PFSK-1 (cell line): Measurements from ENCODE around the gene FBH1.

Experiments
- REST ChIP-seq, 2 experiments: IDR thresholded peaks; 2 replicates each; pipeline versions ENCODE4 v1.6.1 to v1.8.0; 2011 to 2012; ENCODE audit warnings: low read depth in 2 of 2, low read length in 2 of 2, control low read depth in 1 of 2, inconsistent platforms in 1 of 2, mild to moderate bottlenecking in 1 of 2, moderate library complexity in 1 of 2; ENCODE audit not compliant: insufficient read depth in 1 of 2
- SIN3A ChIP-seq: IDR thresholded peaks from 2 replicates; pipeline ENCODE4 v1.6.1; 2012; ENCODE audit warnings: mild to moderate bottlenecking, low read length, moderate library complexity, borderline replicate concordance; ENCODE audit not compliant: insufficient read depth

- no peak for TF ChIP-seq SIN3A
- no peak for TF ChIP-seq REST (IDR thresholded peaks at IDR 0.05; ENCODE audit: insufficient read depth in 1 of 2, low read depth in 2 of 2, low read length in 2 of 2)
These were observed 1.0 kb upstream of the FBH1 start for GRCh38 chr10:5888843-5889623.
